ENCODE measurements around the gene MANF.

GRCh38 chr3:51392355-51393133, 7.5 kb downstream of the MANF start:
- TF ChIP-seq CTCF (IDR thresholded peaks at IDR 0.05) (no peak), POLR2A (IDR thresholded peaks at IDR 0.05) (no peak)

Data from body of pancreas (tissue), 4 donors.